A549 (cell line): ENCODE measurements around the gene MYLK. TPM values are rescaled to one million over a fixed set of nuclear protein-coding genes. Genes with fewer than 3 reads are reported as not detected.
"Not testable (repeated sequence)": the region's sequence is repeated elsewhere in the genome, so short reads cannot be mapped to it uniquely, and the experiment has no call there.

Experiments
- ATAC-seq, 2 experiments: fragments of 200-7000 bp in 1 of 2; fragments of >200 bp in 1 of 2; cut with Nextera tagmentation in 1 of 2; cut with Tn5 transposase in 1 of 2; 3 replicates each; pipeline versions ENCODE4 v1.8.0 to v1.9.1; 2018 to 2020; ENCODE audit warnings: mild to moderate bottlenecking in 1 of 2, moderate library complexity in 1 of 2
- CTCF ChIA-PET: fragments of 300-600 bp; sonication (Branson Sonifier 250); formaldehyde crosslinking; extraction: SDS; loops from one replicate; lab custom pipeline; 2021; ENCODE audit warnings: antibody characterized with exemption, inconsistent platforms; lab: Yijun Ruan, JAX
- POLR2A ChIA-PET: fragments of 350-600 bp; formaldehyde crosslinking; extraction: SDS; loops from one replicate; lab custom pipeline; 2021; ENCODE audit warnings: antibody characterized with exemption, inconsistent platforms; lab: Yijun Ruan, JAX
- DNase-seq, 2 experiments: peaks; one replicate each; pipeline versions ENCODE4 v3.0.0 to v3.0.0-alpha.2; 2011 to 2016; ENCODE audit warnings: low read depth in 1 of 2, low spot score in 1 of 2
- FAIRE-seq: peaks from 2 replicates; lab custom pipeline; 2011; peaks lifted over from hg19 to GRCh38; lab: Jason Lieb, UNC
- H3K27ac ChIP-seq, 2 experiments: fragments of >200 bp; sonication (Bioruptor Twin); formaldehyde crosslinking; 3 replicates each; pipeline ENCODE4 v1.5.1; 2016 to 2017
- H3K4me1 ChIP-seq: fragments of >200 bp; sonication (Bioruptor Twin); formaldehyde crosslinking; 3 replicates; pipeline ENCODE4 v1.6.1; 2016
- H3K4me2 ChIP-seq: fragments of >200 bp; sonication (Bioruptor Twin); formaldehyde crosslinking; 3 replicates; pipeline ENCODE4 v1.6.1; 2016
- H3K4me3 ChIP-seq: fragments of >200 bp; sonication (Bioruptor Twin); formaldehyde crosslinking; 3 replicates; pipeline ENCODE4 v1.5.1; 2016
- H3K9me3 ChIP-seq: fragments of >200 bp; sonication (Bioruptor Twin); formaldehyde crosslinking; 3 replicates; pipeline ENCODE4 v1.6.1; 2016
- CHD4 ChIP-seq: fragments of 200-600 bp; sonication (generic); IDR thresholded peaks from 2 replicates; pipeline ENCODE4 v1.6.1; 2016; ENCODE audit warnings: antibody characterized with exemption, mild to moderate bottlenecking, borderline replicate concordance
- EHF ChIP-seq: fragments of 250-450 bp; sonication (Bioruptor Pico); IDR thresholded peaks from 2 replicates; pipeline ENCODE4 v1.5.0; 2020; ENCODE audit warnings: mild to moderate bottlenecking
- JUN ChIP-seq, 2 experiments: fragments of >200 bp; sonication (Bioruptor Twin); formaldehyde crosslinking; IDR thresholded peaks; 2 replicates in 1 of 2; 3 replicates in 1 of 2; pipeline ENCODE4 v1.6.1; 2016 to 2017
- KDM5A ChIP-seq: fragments of 200-600 bp; sonication (generic); IDR thresholded peaks from 2 replicates; pipeline ENCODE4 v1.6.1; 2016; ENCODE audit warnings: antibody characterized with exemption, mild to moderate bottlenecking
- MYC ChIP-seq: IDR thresholded peaks from 2 replicates; pipeline ENCODE4 v1.6.1; 2012; ENCODE audit warnings: mild to moderate bottlenecking, inconsistent platforms, low read length, improper control_type of control experiment, borderline replicate concordance
- NFE2L2 ChIP-seq: fragments of 150-350 bp; conservative IDR thresholded peaks from 2 replicates; pipeline ENCODE4 v1.6.1; 2014; ENCODE audit warnings: low read length
- POLR2AphosphoS2 ChIP-seq: conservative IDR thresholded peaks from 2 replicates; pipeline ENCODE4 v1.6.1; 2012; ENCODE audit warnings: low read length, improper control_type of control experiment, inconsistent platforms
- RAD21 ChIP-seq, 2 experiments: fragments of >200 bp in 1 of 2; sonication (Bioruptor Twin) in 1 of 2; formaldehyde crosslinking in 1 of 2; IDR thresholded peaks in 1 of 2; conservative IDR thresholded peaks in 1 of 2; 2 replicates in 1 of 2; 3 replicates in 1 of 2; pipeline ENCODE4 v1.6.1; 2012 to 2018; ENCODE audit warnings: inconsistent platforms in 1 of 2
- SMC3 ChIP-seq: fragments of >200 bp; sonication (Bioruptor Twin); formaldehyde crosslinking; IDR thresholded peaks from 3 replicates; pipeline ENCODE4 v1.6.1; 2018; ENCODE audit warnings: inconsistent platforms
- SREBF2 ChIP-seq: fragments of 450-650 bp; IDR thresholded peaks from 2 replicates; pipeline ENCODE4 v1.6.1; 2014; ENCODE audit warnings: mild to moderate bottlenecking, moderate library complexity
- TFCP2L1 ChIP-seq: fragments of 250-450 bp; sonication (Bioruptor Pico); IDR thresholded peaks from 2 replicates; pipeline ENCODE4 v1.5.0; 2021; ENCODE audit warnings: mild to moderate bottlenecking
- ZC3H11A ChIP-seq: fragments of 450-650 bp; IDR thresholded peaks from 2 replicates; pipeline ENCODE4 v1.6.1; 2014; ENCODE audit warnings: antibody characterized with exemption, mild to moderate bottlenecking
- ZSCAN20 ChIP-seq: fragments of 250-450 bp; sonication (Bioruptor Pico); IDR thresholded peaks from 2 replicates; pipeline ENCODE4 v1.8.0; 2022; ENCODE audit warnings: mild to moderate bottlenecking, moderate library complexity
- WGBS: methylation state at CpG from one replicate; pipeline ENCODE4 v1.1.6; 2017; ENCODE audit errors: missing lambda C conversion rate; 5-methylcytosine and 5-hydroxymethylcytosine counted together
- polyA plus RNA-seq, 4 experiments: library from polyadenylated mRNA; depleted of rRNA in 3 of 4; stranded (reverse); fragments of >200 nt; fragmentation: RNase III in 1 of 4; extraction: RNeasy Plus Mini Kit Qiagen cat#74134 plus additional on column Dnase treatment in 1 of 4; gene quantifications; 2 replicates in 3 of 4; 3 replicates in 1 of 4; pipeline ENCODE4 v1.2.3, GENCODE V29; 2011 to 2017
- TF ChIP-seq, protein P1 (sequence below): fragments of >200 bp; sonication (Bioruptor Twin); formaldehyde crosslinking; IDR thresholded peaks from 3 replicates; pipeline ENCODE4 v1.5.1; 2016
- TF ChIP-seq, protein P2 (sequence below): fragments of 250-450 bp; sonication (Bioruptor Pico); IDR thresholded peaks from 2 replicates; pipeline ENCODE4 v1.5.0; 2020; ENCODE audit warnings: low read depth, mild to moderate bottlenecking, moderate library complexity
- TF ChIP-seq, protein P3 (sequence below): fragments of 450-650 bp; IDR thresholded peaks from 2 replicates; pipeline ENCODE4 v1.6.1; 2014; ENCODE audit warnings: antibody characterized with exemption
- TF ChIP-seq, protein P4 (sequence below): IDR thresholded peaks from 2 replicates; pipeline ENCODE4 v1.6.1; 2012
- TF ChIP-seq, protein P5 (sequence below): IDR thresholded peaks from 2 replicates; pipeline ENCODE4 v1.6.1; 2012

Gene MYLK
- polyA plus RNA-seq, 2 of the 4 experiments (the other 2 are of a cell fraction): 16.9 to 17.4 TPM

DNA sequence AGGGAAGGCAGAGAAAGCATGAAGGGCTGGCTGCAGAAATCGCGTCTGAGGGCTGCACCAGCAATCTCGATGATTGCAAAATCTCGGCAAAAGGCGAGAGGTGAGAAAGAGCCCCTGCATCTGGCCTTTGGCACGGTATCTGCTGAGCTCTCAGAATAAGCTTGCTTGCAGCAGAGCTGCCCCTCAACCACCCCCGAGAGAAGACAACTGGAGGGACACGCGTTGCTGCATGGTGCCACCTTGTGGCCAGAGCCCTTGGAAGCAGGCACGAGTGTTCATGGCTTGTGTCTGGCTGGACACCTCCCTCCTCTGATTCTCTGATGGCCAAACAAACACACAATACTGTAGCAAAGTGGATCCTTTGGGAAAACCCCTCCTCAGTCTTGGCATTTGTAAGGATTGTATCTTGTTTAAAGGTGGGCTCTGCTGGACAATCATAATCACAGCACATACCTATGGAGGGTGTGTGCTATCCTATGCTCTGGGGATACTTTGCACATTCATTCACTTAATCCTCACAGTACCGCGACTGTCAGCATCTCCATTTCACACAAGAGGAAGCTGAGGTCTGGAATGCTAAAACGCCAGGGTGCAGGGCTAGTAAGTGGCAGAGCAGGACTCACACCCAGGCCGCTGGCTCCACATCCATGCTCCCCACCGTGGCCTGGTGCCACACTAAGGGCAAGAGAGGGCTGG is 164.9 kb downstream of the MYLK start:
- 39% methylated on average over 10 of the region's 15 CpGs for WGBS
- H3K4me2 ChIP-seq, POLR2A ChIA-PET, H3K9me3 ChIP-seq, H3K4me3 ChIP-seq: not testable (repeated sequence)
- CTCF ChIA-PET: interaction anchor here (0.6 to 45.3 kb wide), 15 partner anchors 10 to 225 kb away, joined by 3 to 829 read pairs (median 3); no protein-coding TSS in a partner anchor
- peak overlapping the region in 1 of 2 experiments; percentile 45; a peak in 2 of 6 replicates for H3K27ac ChIP-seq
- TF ChIP-seq RAD21 (conservative IDR thresholded peaks at IDR 0.05 in 1 of 2, IDR thresholded peaks at IDR 0.05 in 1 of 2) (peak; percentile 65 to 73), MYC (peak; percentile 33; the same call in 1 of the 2 replicates), SMC3 (peak; percentile 69)
- TF ChIP-seq, protein P1, sequence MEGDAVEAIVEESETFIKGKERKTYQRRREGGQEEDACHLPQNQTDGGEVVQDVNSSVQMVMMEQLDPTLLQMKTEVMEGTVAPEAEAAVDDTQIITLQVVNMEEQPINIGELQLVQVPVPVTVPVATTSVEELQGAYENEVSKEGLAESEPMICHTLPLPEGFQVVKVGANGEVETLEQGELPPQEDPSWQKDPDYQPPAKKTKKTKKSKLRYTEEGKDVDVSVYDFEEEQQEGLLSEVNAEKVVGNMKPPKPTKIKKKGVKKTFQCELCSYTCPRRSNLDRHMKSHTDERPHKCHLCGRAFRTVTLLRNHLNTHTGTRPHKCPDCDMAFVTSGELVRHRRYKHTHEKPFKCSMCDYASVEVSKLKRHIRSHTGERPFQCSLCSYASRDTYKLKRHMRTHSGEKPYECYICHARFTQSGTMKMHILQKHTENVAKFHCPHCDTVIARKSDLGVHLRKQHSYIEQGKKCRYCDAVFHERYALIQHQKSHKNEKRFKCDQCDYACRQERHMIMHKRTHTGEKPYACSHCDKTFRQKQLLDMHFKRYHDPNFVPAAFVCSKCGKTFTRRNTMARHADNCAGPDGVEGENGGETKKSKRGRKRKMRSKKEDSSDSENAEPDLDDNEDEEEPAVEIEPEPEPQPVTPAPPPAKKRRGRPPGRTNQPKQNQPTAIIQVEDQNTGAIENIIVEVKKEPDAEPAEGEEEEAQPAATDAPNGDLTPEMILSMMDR: peak; percentile 69
- H3K4me1 ChIP-seq: peaks cover 13% of the 10 kb centered on the region
- FAIRE-seq (peak; percentile 84), DNase-seq (peak in 1 of 2 experiments; percentile 58), ATAC-seq (peak; percentile 84 to 89)

DNA sequence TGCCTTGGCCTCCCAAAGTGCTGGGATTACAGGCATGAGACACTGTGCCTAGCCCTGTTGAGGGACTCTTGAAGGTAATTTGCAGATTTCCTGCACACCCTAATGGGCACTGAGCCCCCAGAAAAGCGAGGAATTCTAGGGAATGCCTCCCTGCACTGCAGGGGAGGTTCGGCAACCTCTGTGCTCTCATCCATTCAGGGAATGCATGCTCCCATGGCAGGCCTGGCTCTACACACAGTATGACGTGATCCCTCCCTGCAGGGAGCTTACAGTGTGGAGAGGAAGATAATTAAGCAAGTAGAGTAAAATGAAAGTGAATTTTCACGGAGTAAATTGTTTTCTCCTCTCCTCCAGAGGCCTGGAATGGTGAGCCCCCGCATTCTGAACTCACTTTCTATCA is 166.0 kb downstream of the MYLK start:
- POLR2A ChIA-PET: no interaction called here
- Histone ChIP-seq H3K9me3 (no peaks in the 10 kb centered on the region), H3K4me2 (no peak overlapping the region), H3K4me1 (peaks cover 5% of the 10 kb centered on the region; the same call in 1 of the 3 replicates), H3K27ac (peak overlapping the region in 1 of 2 experiments; percentile 50; a peak in 2 of 6 replicates), H3K4me3 (no peak overlapping the region)
- 75% methylated on average over 5 of the region's 5 CpGs for WGBS
- ATAC-seq: no peak
- FAIRE-seq: no peak
- TF ChIP-seq, protein P2, sequence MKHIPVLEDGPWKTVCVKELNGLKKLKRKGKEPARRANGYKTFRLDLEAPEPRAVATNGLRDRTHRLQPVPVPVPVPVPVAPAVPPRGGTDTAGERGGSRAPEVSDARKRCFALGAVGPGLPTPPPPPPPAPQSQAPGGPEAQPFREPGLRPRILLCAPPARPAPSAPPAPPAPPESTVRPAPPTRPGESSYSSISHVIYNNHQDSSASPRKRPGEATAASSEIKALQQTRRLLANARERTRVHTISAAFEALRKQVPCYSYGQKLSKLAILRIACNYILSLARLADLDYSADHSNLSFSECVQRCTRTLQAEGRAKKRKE (CRISPR knock-in tag): no peak
- TF ChIP-seq CHD4 (no peak), TFCP2L1 (CRISPR knock-in tag) (no peak), POLR2AphosphoS2 (no peak), ZSCAN20 (CRISPR knock-in tag) (no peak), NFE2L2 (no peak), JUN (IDR thresholded peaks at IDR 0.05) (no peak), KDM5A (no peak), EHF (CRISPR knock-in tag) (no peak), SREBF2 (no peak), ZC3H11A (no peak)
- TF ChIP-seq, protein P3, sequence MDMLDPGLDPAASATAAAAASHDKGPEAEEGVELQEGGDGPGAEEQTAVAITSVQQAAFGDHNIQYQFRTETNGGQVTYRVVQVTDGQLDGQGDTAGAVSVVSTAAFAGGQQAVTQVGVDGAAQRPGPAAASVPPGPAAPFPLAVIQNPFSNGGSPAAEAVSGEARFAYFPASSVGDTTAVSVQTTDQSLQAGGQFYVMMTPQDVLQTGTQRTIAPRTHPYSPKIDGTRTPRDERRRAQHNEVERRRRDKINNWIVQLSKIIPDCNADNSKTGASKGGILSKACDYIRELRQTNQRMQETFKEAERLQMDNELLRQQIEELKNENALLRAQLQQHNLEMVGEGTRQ: no peak
- TF ChIP-seq, protein P4, sequence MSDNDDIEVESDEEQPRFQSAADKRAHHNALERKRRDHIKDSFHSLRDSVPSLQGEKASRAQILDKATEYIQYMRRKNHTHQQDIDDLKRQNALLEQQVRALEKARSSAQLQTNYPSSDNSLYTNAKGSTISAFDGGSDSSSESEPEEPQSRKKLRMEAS: no peak
- TF ChIP-seq, protein P1: no peak
- TF ChIP-seq, protein P5, sequence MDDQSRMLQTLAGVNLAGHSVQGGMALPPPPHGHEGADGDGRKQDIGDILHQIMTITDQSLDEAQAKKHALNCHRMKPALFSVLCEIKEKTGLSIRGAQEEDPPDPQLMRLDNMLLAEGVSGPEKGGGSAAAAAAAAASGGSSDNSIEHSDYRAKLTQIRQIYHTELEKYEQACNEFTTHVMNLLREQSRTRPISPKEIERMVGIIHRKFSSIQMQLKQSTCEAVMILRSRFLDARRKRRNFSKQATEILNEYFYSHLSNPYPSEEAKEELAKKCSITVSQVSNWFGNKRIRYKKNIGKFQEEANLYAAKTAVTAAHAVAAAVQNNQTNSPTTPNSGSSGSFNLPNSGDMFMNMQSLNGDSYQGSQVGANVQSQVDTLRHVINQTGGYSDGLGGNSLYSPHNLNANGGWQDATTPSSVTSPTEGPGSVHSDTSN: no peak
- no peak for DNase-seq
- CTCF ChIA-PET: interaction anchor here (1.5 to 45.3 kb wide), 4 partner anchors 11 to 80 kb away, joined by 5 to 829 read pairs (median 25); no protein-coding TSS in a partner anchor

DNA sequence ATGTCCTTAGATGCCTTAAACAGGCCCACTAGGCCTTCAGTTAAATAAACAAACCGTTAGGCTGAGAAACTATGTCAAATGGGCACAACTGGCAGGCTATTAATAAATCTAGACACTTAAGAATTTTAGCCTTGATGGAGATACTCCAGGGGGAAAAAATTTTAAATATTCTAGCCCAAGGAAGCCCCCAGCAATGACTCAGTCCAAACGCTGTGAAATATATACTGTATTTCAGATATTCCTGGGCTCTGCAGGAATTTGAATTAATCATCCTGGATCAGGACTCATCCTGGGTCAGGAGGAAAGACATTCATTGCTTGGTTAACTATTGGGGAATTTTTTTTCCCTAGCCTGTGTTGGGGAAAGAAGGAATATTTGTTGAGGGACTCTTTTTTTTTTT is 166.7 kb downstream of the MYLK start:
- ATAC-seq, H3K4me2 ChIP-seq, H3K9me3 ChIP-seq, H3K4me3 ChIP-seq, DNase-seq, H3K4me1 ChIP-seq, FAIRE-seq, H3K27ac ChIP-seq, POLR2A ChIA-PET: not testable (repeated sequence)
- CTCF ChIA-PET: interaction anchor here (1.5 to 45.3 kb wide), 4 partner anchors 10 to 67 kb away, joined by 3 to 829 read pairs (median 25); no protein-coding TSS in a partner anchor
- WGBS: 41% methylated on average over 2 of the region's 2 CpGs
